Gastroesophageal sphincter (tissue), 3 donors: Measurements from ENCODE around the gene DOLPP1.

Experiments
- CTCF ChIP-seq, 4 experiments: fragments of 200-600 bp in 2 of 4; fragments of 450-650 bp in 2 of 4; sonication (generic) in 1 of 4; IDR thresholded peaks; one replicate each; pipeline ENCODE4 v1.5.1; 2017 to 2019; ENCODE audit warnings: antibody characterized with exemption in 4 of 4, mild to moderate bottlenecking in 2 of 4, moderate library complexity in 2 of 4
- EP300 ChIP-seq: sonication (generic); formaldehyde crosslinking; IDR thresholded peaks from one replicate; pipeline ENCODE4 v1.6.1; 2017; ENCODE audit warnings: antibody characterized with exemption, mild to moderate bottlenecking
- POLR2A ChIP-seq, 2 donors: fragments of 450-650 bp; IDR thresholded peaks; one replicate each; pipeline ENCODE4 v1.6.1; 2017; ENCODE audit warnings: antibody characterized with exemption in 2 of 2, mild to moderate bottlenecking in 2 of 2, moderate library complexity in 1 of 2
- POLR2AphosphoS5 ChIP-seq: sonication (generic); formaldehyde crosslinking; IDR thresholded peaks from one replicate; pipeline ENCODE4 v1.6.1; 2017; ENCODE audit warnings: antibody characterized with exemption

GRCh38 chr9:129069862-129070641 lies 10.9 kb upstream of the DOLPP1 start:
- TF ChIP-seq CTCF (IDR thresholded peaks at IDR 0.05) (no peak), POLR2A (IDR thresholded peaks at IDR 0.05) (no peak), EP300 (no peak), POLR2AphosphoS5 (no peak)
